Ammon's horn (tissue), 1 donor: ENCODE data around the gene INPPL1.
"Not testable (repeated sequence)": the region's sequence is repeated elsewhere in the genome, so short reads cannot be mapped to it uniquely, and the experiment has no call there.

Experiments used
- DNase-seq: peaks from one replicate; pipeline ENCODE4 v3.0.0-alpha.2; 2016; ENCODE audit warnings: low spot score

Gene INPPL1

GRCh38 chr11:72244060-72244360 lies 19.4 kb downstream of the INPPL1 start, which contains the start of gene PHOX2A:
Gene PHOX2A (minus strand): TSS chr11:72244176. CDS start chr11:72244004, 172 bp downstream.
- no peak for DNase-seq

DNA sequence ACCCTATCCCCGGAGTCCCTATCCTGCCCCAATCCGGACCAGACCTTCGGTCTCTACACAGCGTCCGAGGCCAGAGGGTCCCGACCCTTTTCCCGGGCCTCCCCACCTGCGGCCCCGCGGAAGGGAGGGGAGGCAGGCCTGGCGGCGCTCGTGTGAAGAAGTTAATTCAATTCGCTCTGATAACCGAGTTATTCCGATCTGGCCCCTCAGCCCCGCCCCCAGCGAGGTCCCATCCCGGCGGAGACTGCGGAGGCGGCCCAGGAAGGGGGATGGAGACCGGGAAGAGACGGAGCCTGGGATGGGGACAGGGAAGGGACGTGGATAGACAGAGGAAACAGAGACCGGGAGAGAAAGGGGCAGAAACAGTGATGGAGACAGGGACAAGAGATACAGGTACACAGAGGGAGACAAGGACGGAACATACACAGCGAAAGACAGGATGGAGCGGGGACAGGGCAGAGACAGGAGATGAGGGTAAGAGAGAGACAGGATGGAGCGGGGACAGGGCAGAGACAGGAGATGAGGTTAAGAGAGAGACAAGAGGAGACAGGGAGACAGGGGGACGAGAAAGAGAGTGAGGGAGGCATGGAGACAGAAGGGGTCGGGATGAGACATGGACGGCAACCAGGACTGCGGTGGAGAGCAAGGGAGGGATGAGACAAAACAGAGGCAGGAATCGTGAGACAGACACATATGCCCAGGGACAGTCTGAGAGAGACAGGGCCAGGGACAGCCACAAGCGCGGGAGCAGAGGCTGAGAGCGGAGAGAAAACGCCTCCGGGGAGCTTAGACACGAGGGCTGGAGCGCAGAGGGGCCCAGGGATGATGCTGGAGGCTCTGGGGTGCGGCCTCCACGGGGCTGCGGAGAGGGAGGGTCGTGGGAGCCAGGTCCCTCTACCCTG lies 20.0 kb downstream of the INPPL1 start:
- no peak for DNase-seq

- DNase-seq = no peak
Measured at GRCh38 chr11:72245263-72245816, 20.8 kb downstream of the INPPL1 start.

- DNase-seq = no peak
Measured at GRCh38 chr11:72247584-72247983, 23.0 kb downstream of the INPPL1 start.

DNA sequence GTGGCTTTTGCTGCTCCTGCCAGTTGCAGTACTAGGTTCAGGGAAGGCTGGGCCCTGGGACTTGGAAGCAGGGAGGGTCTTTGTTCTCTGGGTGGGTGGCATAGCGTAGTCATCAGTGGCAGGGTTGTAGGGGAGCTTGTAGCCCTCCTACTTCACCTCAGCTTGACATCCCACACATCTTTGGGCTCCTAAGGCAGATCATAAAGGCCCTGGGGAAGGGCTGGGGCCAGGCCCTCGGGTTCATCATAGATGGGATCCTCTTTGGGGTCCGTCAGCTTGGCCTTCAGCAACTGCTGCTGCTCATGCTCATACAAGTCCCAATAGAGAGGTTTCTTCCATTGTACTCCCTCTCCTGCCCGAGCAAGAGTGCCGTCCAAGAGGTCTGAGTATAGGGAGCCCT lies 25.4 kb downstream of the INPPL1 start:
- DNase-seq = no peak

- no peak for DNase-seq
Measured at GRCh38 chr11:72250661-72251464, 26.3 kb downstream of the INPPL1 start.

DNA sequence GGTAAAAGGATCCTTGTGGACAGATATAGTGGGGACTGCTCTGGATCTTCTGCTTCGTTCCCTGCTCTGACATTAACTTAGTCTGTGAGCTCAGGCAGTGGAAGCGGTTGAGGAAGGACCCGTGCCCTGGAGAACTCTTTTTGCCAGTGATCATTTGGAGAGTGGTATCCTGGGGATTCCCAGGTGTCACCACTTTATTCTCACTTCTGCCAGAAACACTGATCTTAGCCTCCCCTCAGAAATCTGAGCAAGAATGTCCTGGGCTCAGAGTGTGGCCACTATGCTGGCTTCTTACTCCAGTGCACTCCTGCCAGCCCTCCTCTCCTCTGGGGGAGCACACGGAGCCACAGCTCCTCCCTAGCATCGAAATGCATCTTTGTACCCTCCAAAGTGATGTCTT lies 27.0 kb downstream of the INPPL1 start:
- no peak for DNase-seq

DNA sequence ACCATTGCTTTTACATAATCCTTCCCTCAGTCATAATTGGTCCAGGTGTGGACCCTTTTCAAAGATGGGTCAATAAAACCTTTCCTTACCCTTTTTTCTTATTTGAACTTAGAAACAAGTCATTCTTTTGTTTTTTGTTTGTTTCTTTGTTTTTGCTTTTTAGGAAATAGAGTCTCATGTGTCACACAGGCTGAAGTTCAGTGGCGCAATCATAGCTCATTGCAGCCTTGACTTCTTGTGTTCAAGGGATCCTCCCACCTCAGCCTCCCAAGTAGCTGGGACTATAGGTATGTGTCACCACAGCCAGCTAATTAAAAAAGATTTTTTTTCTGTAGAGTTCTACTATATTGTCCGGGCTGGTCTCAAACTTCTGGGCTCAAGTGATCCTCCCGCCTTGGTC lies 28.8 kb downstream of the INPPL1 start:
- no peak for DNase-seq

- DNase-seq = no peak
Measured at GRCh38 chr11:72254299-72254993, 29.9 kb downstream of the INPPL1 start.

DNA sequence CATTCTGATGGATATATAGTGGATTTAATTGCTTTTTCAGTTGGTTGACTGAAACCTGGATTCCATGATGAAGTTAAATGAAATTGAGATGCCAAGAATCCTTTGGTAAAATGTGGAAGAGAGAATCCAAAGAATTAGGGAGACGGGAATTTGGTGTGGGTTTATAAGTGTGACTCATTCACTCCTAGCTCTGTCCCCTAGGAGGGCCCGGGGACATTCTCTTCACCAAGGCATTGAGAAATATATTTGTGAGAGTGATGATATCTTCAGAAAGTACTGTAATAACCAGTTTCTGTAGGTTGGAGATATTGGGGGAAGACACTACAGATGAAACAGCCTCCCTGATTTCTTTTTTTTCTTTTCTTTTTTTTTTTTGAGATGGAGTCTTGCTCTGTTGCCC lies 33.0 kb downstream of the INPPL1 start:
- no peak for DNase-seq

DNA sequence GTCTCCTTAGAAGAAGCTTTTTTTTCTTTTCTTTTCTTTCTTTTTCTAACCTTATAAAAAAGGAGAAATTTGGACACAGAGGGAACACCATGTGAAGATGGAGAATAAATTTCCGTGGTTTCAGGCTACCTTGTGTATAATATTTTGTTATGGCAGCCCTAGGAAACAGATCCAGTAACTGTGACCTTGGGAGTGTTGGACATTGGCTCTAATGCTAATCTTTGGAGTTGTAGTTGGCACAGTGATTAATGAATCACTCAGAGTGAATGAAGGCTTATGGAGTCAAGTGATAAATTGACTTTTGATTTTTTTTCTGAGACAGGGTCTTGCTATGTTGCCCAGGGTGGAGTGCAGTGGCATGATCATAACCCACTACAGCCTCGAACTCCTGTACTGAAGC lies 34.9 kb downstream of the INPPL1 start:
- DNase-seq = no peak

GRCh38 chr11:72260574-72260973 lies 36.0 kb downstream of the INPPL1 start:
- DNase-seq = no peak

DNA sequence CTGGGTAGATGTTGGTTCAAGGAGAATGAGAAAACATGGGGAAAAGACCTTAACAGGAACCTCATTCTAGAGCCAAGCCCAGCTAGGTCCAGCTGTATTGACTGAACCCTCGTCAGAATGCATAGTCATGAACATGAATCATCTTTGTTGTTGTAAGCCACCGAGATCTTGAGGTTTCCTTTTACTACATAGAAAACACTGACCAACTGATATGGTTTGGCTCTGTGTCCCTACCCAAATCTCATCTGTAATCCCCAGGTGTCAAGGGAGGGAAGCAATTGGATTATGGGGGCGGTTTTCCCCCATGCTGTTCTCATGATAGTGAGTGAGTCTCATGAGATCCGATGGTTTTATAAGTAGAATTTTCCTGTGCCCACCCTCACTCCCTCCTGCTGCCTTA lies 38.8 kb downstream of the INPPL1 start:
- DNase-seq = no peak

DNA sequence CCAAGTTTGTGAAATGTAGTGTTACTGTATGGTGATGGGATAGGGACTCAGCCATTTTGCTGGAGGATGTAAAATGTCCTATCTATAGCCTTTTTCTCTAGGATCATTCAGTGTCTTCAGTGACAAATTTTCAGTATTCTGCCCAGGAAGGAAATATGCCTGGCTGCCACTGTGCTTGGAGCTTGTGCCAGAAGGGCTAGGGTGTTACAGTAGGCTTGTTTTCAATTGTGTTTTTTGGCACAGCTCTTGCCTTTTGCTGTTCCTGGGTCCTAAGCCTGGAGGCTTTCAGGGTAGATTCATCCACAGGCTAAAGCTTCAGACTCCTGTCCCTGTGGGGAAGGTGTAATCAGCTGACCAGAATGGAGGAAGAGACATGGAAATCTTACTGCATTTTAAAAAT lies 41.4 kb downstream of the INPPL1 start:
- no peak for DNase-seq

- not testable (repeated sequence) for DNase-seq
Measured at GRCh38 chr11:72266960-72267359, 42.4 kb downstream of the INPPL1 start.

GRCh38 chr11:72267956-72268617 lies 43.5 kb downstream of the INPPL1 start:
- no peak for DNase-seq

- DNase-seq = no peak
Measured at GRCh38 chr11:72271980-72272379, 47.4 kb downstream of the INPPL1 start.

DNA sequence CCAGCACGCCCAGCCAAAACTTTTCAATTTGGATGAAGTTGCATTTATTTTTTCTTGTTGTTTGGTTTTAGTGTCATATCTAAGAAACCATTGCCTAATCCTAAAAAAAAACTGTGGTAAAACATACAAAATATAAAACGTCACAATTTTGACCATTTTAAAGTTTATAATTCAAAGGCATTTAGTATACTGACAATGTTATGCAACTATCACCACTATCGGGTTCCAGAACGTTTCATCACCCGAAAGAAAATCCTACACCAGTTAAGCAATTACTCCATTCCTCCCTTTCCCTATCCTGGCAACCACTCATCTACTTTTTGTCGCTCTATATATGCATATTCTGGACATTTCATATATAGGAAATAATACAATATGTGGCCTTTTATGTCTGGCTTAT lies 49.9 kb downstream of the INPPL1 start:
- no peak for DNase-seq

GRCh38 chr11:72278905-72279304 lies 54.3 kb downstream of the INPPL1 start:
- no peak for DNase-seq

DNA sequence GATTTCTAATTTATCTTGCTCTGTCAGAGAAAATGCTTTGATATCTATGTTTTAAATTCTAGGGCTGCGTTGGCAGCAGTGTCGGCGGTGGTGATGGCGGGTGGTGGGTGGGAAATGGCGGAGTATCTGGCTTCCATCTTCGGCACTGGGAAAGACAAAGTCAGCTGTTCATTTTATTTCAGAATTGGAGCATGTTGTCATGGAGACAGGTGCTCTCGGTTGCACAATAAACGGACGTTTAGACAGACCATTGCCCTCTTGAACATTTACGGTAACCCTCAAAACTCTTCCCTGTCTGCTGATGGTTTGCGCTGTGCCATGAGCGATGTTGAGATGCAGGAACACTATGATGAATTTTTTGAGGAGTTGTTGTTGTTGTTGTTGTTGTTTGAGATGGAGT lies 55.5 kb downstream of the INPPL1 start:
- DNase-seq = no peak

- DNase-seq = no peak
Measured at GRCh38 chr11:72280726-72281315, 56.3 kb downstream of the INPPL1 start.
